ENCODE data around the gene ZRANB1. TPM values are rescaled to one million over a fixed set of nuclear protein-coding genes. Genes with fewer than 3 reads are reported as not detected.

ZRANB1 gene
- total and polyA plus RNA-seq, 2 of the 4 experiments (the other 2 are of a cell fraction): 11.2 to 24.7 TPM

DNA sequence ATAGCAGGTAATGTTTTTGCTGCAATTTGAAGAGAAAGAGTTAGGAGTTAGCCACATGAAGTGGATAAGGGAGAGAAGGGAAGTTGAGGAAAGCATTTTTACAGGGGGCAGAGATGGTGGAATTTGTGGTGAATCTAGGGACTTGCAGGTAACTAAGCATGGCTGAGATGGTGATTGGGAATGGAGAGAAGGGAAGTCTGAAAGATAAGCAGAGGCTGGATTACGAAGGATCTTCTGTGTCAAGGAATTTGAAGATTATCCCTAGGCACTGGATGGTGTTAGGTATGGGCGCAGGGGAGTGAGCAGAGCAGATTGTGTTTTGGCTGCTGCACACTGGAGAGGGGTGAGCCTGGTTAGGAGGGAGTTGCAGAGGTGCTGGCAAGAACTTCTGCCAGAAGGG lies 25.3 kb downstream of the ZRANB1 start:
- Histone ChIP-seq H3K23ac (ENCODE audit: low read depth, low read length) (no peak overlapping the region), H3K4me2 (ENCODE audit: low read depth, low read length) (no peak overlapping the region), H4K20me1 (ENCODE audit: insufficient read depth, low read length) (peaks cover 77% of the 10 kb centered on the region), H2AK9ac (replicated peaks; ENCODE audit: low read depth, low read length, poor library complexity) (no peak overlapping the region), H2BK5ac (ENCODE audit: low read depth, low read length, poor library complexity, severe bottlenecking) (no peak overlapping the region), H3K14ac (replicated peaks; ENCODE audit: low read depth, low read length) (no peak overlapping the region), H3K36me3 (ENCODE audit: control insufficient read depth, insufficient read depth, low read length) (peaks cover 21% of the 10 kb centered on the region), H4K5ac (ENCODE audit: low read depth, low read length) (no peak overlapping the region), H3K27me3 (ENCODE audit: control insufficient read depth, insufficient read depth, low read length) (no peaks in the 10 kb centered on the region), H2BK20ac (ENCODE audit: low read depth, low read length) (no peak overlapping the region), H3K4me3 (ENCODE audit: insufficient read depth, low read depth, low read length) (no peak overlapping the region), H3K4me1 (ENCODE audit: control insufficient read depth, insufficient read depth, low read length) (peaks cover 15% of the 10 kb centered on the region), H3K27ac (ENCODE audit: insufficient read depth, low read length) (no peak overlapping the region), H3K9me1 (ENCODE audit: insufficient read depth, low read length) (peaks cover 20% of the 10 kb centered on the region), H3K4ac (ENCODE audit: low read depth, low read length) (no peak overlapping the region), H2BK120ac (ENCODE audit: low read depth, low read length) (no peak overlapping the region), H2BK15ac (ENCODE audit: low read depth, low read length) (no peak overlapping the region), H3K18ac (ENCODE audit: low read depth, low read length) (no peak overlapping the region), H2AFZ (replicated peaks; ENCODE audit: low read length, poor library complexity) (no peak overlapping the region), H3K9ac (ENCODE audit: low read depth, low read length) (no peak overlapping the region), H3K56ac (ENCODE audit: extremely low read depth, insufficient read depth, low read length) (no peak overlapping the region), H4K91ac (ENCODE audit: insufficient read depth, low read depth, low read length) (no peak overlapping the region), H2AK5ac (ENCODE audit: low read depth, low read length) (no peak overlapping the region), H3K79me1 (ENCODE audit: low read depth in 1 of 2, low read length in 2 of 2) (peaks cover 52 to 79% of the 10 kb centered on the region in 2 experiments), H4K8ac (ENCODE audit: low read depth in 2 of 2, low read length in 2 of 2) (no peak overlapping the region), H3K9me3 (ENCODE audit: control insufficient read depth, insufficient read depth, low read length) (no peaks in the 10 kb centered on the region)
- ChIA-PET POLR2A (ENCODE audit: unreplicated experiment) (no interaction called here), CTCF (no interaction called here)
- TF ChIP-seq MXI1 (IDR thresholded peaks at IDR 0.05; ENCODE audit: borderline replicate concordance, low read depth, low read length): no peak
- TF ChIP-seq MAFK (IDR thresholded peaks at IDR 0.05; ENCODE audit: low read depth, low read length): no peak
- no peak for TF ChIP-seq NFE2L2 (IDR thresholded peaks at IDR 0.05; ENCODE audit: low read depth, low read length)
- TF ChIP-seq SMC3 (IDR thresholded peaks at IDR 0.05; ENCODE audit: low read depth, low read length): no peak
- TF ChIP-seq, protein P1, sequence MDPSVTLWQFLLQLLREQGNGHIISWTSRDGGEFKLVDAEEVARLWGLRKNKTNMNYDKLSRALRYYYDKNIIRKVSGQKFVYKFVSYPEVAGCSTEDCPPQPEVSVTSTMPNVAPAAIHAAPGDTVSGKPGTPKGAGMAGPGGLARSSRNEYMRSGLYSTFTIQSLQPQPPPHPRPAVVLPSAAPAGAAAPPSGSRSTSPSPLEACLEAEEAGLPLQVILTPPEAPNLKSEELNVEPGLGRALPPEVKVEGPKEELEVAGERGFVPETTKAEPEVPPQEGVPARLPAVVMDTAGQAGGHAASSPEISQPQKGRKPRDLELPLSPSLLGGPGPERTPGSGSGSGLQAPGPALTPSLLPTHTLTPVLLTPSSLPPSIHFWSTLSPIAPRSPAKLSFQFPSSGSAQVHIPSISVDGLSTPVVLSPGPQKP (IDR thresholded peaks at IDR 0.05; ENCODE audit: borderline replicate concordance, low read depth, low read length): no peak
- TF ChIP-seq MAZ (IDR thresholded peaks at IDR 0.05; ENCODE audit: borderline replicate concordance, low read depth, low read length): no peak
- TF ChIP-seq FOS (IDR thresholded peaks at IDR 0.05; ENCODE audit: low read depth, low read length): no peak
- TF ChIP-seq BHLHE40 (IDR thresholded peaks at IDR 0.05; ENCODE audit: low read depth, low read length): no peak
- no peak for TF ChIP-seq RCOR1 (IDR thresholded peaks at IDR 0.05; ENCODE audit: insufficient replicate concordance, low read length)
- TF ChIP-seq POLR2A (IDR thresholded peaks at IDR 0.05; ENCODE audit: low read depth, low read length): no peak
- TF ChIP-seq RAD21 (IDR thresholded peaks at IDR 0.05; ENCODE audit: low read length): no peak
- TF ChIP-seq CEBPB (IDR thresholded peaks at IDR 0.05; ENCODE audit: low read depth, low read length): no peak
- TF ChIP-seq, protein P2, sequence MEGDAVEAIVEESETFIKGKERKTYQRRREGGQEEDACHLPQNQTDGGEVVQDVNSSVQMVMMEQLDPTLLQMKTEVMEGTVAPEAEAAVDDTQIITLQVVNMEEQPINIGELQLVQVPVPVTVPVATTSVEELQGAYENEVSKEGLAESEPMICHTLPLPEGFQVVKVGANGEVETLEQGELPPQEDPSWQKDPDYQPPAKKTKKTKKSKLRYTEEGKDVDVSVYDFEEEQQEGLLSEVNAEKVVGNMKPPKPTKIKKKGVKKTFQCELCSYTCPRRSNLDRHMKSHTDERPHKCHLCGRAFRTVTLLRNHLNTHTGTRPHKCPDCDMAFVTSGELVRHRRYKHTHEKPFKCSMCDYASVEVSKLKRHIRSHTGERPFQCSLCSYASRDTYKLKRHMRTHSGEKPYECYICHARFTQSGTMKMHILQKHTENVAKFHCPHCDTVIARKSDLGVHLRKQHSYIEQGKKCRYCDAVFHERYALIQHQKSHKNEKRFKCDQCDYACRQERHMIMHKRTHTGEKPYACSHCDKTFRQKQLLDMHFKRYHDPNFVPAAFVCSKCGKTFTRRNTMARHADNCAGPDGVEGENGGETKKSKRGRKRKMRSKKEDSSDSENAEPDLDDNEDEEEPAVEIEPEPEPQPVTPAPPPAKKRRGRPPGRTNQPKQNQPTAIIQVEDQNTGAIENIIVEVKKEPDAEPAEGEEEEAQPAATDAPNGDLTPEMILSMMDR (conservative IDR thresholded peaks at IDR 0.05; ENCODE audit: low read depth, low read length): no peak
- TF ChIP-seq RFX5 (IDR thresholded peaks at IDR 0.05; ENCODE audit: low read depth, low read length): no peak
- no peak for TF ChIP-seq CHD1 (IDR thresholded peaks at IDR 0.05; ENCODE audit: low read depth, low read length)
- TF ChIP-seq, protein P3, sequence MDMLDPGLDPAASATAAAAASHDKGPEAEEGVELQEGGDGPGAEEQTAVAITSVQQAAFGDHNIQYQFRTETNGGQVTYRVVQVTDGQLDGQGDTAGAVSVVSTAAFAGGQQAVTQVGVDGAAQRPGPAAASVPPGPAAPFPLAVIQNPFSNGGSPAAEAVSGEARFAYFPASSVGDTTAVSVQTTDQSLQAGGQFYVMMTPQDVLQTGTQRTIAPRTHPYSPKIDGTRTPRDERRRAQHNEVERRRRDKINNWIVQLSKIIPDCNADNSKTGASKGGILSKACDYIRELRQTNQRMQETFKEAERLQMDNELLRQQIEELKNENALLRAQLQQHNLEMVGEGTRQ (IDR thresholded peaks at IDR 0.05; ENCODE audit: low read depth, low read length): no peak
- in situ Hi-C loops (cut with MboI; ENCODE audit: low sequenced_read_pairs) (no loop called here), intact Hi-C loops (cut with micrococcal nuclease) (no loop called here), dilution Hi-C loops (cut with HindIII; ENCODE audit: low sequenced_read_pairs, unreplicated experiment) (no loop called here)
- ATAC-seq (ENCODE audit: low read depth) (no peak), DNase-seq (no peak)
- BruUV-seq (replicated peaks): no TSS peak
- 84% methylated on average over 2 of the region's 2 CpGs; no CpG with 5 or more reads in 1 of the 2 experiments for WGBS, 2 experiments (ENCODE audit: extremely low coverage in 2 of 2, insufficient read length in 1 of 2)

All from IMR-90 (cell line).